Limb (tissue), 2 donors: ENCODE measurements around the gene UBE2Z.
"Not testable (repeated sequence)": the region's sequence is repeated elsewhere in the genome, so short reads cannot be mapped to it uniquely, and the experiment has no call there.

Experiments used
- DNase-seq, 2 donors: peaks; one replicate each; pipeline ENCODE4 v3.0.0-alpha.2; 2016; ENCODE audit errors: extremely low spot score in 2 of 2

UBE2Z gene

DNA sequence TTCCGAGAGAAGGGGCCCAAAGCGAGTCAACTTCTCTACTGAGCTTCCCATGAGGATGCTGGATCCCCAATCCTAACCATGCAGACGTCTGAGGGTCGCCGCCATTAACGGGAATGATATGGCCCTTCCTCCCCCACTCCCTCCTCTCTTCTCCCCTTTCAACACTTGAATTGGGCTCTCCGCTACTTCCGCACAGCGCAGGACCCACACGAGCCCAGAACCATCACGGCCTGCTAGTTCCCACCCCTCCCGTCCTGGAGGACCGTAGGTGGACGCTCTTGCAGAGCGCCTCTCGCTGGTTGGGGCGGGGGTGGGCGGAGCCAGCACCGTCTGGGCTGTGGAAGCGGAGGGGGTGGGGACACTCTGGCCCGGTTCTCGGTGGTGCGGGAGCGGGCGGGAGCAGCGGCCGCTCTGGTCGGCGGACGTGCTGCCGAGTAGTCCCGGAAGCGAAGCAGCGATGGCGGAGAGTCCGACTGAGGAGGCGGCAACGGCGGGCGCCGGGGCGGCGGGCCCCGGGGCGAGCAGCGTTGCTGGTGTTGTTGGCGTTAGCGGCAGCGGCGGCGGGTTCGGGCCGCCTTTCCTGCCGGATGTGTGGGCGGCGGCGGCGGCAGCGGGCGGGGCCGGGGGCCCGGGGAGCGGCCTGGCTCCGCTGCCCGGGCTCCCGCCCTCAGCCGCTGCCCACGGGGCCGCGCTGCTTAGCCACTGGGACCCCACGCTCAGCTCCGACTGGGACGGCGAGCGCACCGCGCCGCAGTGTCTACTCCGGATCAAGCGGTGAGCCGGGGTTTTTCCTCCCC, at the start of gene UBE2Z:
TSS of gene UBE2Z (plus strand) at position 361 of the 797 bp plus-strand sequence. CDS start at position 458, 97 bp downstream.
- peak; percentile 95 to 98 for DNase-seq

DNA sequence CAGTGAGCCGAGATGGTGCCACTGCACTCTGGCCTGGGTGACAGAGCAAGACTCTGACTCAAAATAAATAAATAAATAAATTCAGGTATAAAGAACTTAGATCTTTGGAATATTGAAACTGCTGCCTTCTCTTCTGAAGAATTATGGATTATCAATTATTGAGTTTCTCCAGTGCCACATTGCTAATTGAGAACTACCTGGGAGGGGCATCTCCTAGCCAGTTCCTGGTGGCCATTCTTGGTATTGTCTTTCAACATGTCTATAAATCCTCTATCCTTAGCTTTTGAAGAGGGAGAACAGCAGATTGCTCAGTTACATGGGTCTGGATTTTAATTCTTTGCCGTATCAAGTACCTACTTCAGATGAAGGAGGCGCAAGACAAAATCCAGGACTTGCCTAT, 48.2 kb upstream of the UBE2Z start:
- DNase-seq = no peak

DNA sequence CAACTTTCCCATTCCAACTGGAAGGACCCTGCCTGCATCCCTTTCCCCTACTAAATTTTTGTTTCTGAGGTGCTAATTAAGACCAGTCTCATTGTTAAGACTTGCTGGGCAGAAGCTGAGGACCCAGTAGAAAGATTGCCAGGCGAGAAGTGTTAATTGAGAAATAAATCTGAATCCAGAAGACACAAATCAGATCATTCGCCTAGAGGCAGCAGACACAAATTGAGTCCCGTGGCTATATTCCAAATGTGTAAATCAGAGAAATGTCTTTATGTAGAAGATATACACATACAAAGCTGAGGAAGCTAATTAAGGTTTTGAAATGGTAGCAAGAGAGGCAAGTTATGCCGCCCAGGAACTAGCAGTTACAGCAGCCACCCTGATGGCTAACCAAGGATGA, 47.8 kb upstream of the UBE2Z start:
- no peak for DNase-seq

DNA sequence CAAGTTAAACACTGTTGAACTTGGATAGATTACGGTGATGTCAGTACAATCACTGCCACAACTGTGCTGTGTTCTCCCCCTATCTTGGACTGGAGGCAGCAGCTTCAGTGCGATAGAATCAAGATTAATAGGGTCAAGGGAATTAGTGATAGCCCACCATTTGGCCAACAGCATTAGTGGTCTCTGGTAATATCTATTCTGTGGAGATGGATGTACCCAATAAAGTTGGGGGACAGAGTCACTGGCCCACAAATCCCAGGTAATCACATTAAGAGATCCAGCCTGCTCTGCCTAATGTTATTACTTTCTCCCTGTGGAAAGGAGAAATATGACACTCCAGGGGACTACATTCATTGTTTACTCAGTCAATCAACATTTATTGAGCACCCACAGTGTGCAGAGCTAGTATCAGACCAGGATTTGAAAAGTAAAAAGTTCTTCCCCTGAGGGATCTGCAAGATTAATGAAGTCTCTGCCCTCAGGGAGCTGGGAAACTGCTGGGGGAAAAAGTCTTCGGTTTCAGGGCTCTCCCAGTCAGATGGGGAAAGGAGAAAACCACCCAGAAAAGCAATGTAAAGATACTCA, 39.2 kb upstream of the UBE2Z start:
- no peak for DNase-seq

DNA sequence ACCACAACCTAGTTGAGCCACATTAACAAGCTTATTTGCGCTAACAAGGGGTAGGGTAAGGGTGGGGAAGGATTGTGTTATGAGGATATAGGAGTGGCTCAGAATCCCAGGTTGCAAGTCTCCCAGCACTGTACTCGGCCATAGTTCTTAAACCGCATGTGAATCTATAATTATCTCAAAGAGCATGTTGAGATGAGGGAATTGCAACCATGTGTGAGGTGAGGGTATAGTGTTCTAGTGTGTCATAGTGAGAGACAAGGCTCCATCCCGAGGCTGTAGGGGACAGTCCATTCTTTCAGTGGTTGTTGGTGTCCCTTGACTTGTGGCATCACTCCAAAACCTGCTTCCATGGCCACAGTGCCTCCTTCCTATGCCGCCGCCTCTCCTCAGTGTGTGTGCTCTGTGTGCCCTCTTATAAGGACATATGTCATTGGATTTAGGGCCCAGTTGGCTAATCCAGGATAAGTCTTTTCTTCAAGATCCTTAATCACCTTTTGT, 38.3 kb upstream of the UBE2Z start:
- DNase-seq = no peak

DNA sequence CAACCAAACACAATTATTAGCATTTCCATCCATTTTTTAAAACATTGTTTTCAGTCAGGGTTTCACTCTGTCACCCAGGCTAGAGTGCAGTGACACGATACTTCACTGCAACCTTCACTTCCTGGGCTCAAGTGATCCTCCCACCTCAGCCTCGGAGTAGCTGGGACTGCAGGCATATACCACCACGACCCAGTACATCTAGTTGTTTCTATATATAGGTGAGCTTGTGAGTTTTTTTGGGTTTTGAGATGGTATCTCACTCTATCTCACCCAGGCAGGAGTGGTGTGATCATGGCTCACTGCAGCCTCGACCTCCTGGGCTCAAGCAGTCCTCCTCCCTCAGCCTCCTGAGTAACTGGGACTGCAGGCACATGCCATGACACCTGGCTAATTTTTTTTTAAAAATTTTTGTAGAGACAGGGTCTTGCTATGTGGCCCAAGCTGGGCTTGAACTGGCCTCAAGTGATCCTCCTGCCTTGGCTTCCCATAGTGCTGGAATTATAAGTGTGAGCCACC, 37.1 kb upstream of the UBE2Z start:
- no peak for DNase-seq

DNA sequence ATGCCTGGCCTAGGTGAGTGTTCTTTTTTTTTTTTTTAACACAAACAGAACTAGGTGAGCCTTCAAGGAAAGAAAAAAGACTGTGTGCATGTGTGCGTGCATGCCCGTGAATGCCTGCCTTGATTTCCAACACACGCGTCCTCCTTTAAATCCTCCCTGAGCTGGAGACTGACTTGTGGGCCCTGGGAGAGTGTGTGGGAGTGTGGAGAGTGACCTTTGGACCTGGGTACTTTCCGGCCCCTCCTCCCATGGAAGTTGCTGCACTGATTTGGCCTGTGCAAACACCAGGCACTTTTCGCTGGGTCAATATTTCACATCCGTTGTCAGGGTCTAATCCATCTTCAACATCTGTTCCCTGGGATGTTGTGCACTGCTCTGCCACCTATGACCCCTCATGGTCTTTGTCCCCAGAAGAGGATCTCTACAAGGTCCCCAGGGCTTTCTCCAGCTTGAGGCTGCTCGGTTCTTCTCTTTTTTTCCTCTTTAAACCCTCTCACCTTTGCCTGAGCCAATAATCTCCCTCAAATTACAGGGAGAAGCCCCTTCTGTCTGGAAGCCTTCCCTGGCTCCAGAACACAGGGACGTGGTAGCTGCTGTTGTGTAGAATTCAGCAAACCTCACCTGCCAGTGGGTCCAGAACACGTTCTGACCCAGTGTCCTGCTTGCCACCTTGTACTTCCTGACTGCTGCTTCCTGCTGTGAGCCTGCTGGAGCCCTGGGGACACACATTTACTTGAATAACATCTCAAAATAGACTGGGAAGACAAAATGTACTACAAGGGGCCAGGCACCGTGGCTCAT, 36.5 kb upstream of the UBE2Z start:
- no peak for DNase-seq

DNA sequence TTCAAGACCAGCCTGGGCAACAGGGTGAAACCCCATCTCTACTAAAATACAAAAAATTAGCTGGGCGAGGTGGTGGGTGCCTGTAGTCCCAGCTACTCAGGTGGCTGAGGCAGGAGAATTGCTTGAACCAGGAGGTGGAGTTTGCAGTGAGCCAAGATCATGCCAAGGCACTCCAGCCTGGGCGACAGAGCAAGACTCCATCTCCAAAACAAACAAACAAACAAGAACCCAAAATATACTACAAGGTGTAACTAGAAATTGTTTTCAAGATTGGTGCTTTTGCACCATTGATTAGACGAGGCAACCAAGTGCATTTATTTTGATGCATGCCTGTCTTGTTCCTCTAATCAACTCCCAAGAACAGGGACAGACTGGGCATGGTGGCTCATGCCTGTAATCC, 35.8 kb upstream of the UBE2Z start:
- DNase-seq = not testable (repeated sequence)

DNA sequence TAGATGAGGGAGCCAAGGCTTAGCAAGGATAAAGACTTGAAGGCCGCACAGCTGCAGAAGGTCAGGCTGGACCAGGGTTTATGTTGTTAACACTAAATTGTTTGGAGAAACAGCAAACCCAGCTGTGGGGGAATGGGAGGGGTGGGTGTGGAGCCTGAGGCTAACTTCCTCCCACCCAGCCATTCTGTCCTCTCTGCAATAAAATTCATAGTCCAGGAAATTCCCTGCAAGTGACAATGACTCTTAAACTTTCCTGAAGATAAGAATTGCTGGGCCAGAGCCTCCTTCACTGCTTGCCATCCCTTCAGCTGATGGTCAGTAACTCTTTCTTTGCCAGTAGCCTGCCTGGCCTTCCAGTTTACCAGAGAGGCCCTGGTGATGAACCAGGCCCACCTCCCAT, 35.0 kb upstream of the UBE2Z start:
- no peak for DNase-seq

DNA sequence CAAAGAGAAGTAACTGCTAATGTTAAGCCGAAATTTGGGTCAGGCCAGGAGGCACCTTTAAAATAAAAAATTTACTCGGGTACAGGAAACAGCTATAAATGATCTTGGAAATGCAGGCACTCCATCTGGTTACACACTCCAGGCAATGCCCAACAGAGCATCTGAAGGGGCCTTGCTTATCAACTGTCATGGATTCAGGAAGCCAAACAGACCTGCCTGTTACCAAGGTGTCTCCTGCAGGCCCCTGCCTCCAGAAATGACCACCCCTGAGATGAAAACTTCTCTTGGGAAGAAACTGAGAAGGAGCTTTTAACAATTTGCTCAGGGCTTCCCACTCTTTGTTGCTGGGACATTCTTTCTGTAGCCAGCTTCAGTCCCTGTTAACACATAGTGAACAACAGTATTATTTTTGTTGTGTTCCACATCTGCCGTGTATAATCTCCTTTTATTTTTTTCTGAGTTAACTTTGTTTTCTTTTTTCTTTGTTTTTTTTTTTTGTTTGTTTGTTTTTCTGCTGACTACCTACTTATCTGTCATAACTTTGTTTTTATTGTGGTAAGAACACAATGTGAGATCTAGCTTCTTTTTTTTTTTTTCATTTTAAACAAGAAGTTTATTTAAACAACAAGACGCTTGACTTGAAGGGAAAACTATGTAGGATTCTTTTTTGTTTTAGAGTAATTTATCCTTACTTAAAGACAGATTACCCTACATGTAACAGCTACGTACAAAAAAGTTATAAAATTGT, 34.3 kb upstream of the UBE2Z start:
- no peak for DNase-seq

DNA sequence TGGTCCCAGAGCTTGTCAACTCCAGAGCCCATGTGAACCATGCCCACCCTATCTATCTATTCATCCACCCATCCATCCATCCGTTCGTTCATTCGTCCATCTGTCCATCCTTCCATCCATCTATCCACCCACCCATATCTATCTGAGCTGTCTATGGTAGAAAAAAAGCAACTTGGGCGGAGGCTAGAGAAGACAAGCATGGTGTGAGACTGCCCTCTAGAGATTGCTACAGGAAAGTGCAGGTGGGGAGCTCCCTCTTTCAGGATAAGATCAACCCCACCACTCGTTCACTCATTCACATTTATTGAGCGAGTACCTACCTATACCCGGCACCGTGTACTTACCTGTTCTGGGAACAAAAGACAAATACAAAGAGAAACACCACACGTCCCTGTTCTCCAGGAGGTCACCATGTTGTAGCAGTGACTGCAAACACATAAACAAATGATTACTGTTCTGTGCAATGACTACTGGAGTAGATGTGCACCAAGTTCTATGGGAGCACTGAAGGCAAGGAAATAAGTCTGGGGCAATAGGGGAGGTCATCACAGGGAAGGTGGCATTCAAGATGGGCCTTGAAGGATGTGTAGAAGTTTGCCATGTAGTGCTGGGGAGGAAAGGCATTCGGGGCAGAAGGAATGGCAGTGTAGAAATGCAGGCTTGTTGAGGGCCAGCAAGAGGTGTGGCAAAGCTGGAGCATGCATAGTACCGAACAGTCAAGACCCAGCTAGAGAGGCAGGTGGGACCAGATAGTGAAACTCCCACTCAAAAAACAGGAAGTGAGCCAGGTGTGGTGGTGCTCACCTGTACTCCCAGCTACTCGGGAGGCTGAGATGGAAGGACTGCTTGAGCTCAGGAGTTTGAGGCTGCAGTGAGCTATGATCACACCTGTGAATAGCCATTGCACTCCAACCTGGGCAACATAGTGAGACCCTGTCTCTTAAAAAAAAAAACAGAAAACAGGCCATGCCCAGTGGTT, 29.0 kb upstream of the UBE2Z start:
- peak; percentile 63 to 81 for DNase-seq

DNA sequence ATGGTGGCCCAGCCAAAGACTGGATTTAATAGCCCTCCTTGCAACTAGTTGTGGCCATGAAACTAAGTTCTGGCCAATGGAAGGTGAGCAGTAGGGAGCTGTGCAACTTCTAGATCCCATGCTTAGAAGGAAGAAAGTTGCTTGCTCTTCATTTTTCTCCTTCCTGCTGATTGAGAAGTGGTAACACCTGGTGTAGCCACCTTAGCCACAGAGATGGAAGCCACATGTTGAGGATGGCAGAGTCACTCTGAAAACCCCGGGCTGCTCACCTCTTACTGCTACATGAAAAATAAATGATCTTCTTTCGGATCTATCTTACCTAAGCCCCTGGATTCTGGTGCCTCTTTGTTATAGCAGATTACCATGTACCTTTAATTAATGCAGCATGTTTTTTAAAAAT, 25.9 kb upstream of the UBE2Z start:
- DNase-seq = no peak

DNA sequence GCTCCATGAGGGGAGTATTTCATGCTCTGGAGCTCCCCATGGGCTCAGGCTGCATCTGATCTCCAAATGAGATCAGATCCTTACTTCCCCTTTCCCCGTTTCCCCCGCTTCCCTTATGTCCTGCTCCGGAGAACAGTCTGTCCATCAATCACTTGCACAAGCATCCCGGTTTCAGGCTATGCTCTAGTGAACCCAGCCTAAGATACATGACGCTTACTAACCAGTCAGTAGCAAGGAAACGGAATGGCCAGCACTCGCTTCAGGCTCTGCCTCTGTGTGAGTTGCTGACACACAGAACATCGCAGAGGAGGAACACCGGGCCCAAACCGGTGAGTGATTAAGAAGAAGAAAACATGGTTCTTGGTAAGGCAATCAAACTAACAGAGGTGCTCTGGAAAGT, 25.0 kb upstream of the UBE2Z start:
- no peak for DNase-seq

DNA sequence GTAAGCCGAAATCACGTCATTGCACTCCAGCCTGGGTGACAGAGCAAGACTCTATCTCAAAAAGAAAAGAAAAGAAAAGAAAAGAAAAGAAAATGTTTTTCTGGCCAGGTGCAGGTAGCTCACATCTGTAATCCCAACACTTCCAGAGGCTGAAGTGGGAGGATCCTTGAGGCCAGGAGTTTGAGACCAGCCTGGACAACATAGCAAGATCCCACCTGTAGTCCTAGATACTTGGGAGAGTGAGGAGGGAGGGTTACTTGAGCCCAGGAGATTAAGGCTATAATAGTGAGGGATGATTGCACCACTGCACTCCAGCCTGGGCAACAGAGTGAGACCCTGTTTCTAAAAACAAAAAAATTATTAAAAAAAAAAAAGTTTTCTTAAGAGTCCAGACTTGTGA, 18.1 kb upstream of the UBE2Z start:
- DNase-seq = no peak

DNA sequence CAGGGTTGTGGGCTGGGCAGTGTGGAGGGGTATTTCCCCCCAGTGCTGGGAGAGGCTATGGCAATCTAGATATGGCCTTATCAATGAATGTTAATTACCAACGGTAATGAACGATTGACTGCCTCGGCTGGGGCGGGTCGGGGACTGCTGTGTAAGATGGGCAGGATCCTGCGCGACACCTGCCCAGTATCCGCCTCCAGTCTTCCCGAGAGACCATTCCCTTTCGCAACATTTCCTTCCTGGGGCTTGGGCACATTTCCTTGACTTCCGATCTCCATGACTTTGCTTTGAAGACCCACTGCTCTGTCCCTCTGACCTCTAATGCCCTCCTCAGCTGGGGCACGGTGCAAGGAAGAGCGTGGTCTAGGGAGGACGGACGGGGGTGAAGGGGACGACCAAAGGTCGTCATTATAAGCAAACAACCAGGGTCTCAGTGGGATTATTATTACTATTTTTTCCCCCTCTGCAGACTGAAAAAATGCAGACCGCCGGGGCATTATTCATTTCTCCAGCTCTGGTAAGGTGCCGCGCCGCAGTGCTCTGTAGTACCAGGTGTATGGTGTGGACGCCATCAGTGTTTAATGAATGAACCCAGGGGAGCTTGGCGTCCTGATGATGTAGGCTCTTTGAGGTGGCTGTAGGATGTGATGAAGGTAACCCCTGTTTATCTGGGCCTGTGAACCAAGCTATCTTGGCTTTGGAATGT, 15.1 kb upstream of the UBE2Z start:
- DNase-seq = no peak

DNA sequence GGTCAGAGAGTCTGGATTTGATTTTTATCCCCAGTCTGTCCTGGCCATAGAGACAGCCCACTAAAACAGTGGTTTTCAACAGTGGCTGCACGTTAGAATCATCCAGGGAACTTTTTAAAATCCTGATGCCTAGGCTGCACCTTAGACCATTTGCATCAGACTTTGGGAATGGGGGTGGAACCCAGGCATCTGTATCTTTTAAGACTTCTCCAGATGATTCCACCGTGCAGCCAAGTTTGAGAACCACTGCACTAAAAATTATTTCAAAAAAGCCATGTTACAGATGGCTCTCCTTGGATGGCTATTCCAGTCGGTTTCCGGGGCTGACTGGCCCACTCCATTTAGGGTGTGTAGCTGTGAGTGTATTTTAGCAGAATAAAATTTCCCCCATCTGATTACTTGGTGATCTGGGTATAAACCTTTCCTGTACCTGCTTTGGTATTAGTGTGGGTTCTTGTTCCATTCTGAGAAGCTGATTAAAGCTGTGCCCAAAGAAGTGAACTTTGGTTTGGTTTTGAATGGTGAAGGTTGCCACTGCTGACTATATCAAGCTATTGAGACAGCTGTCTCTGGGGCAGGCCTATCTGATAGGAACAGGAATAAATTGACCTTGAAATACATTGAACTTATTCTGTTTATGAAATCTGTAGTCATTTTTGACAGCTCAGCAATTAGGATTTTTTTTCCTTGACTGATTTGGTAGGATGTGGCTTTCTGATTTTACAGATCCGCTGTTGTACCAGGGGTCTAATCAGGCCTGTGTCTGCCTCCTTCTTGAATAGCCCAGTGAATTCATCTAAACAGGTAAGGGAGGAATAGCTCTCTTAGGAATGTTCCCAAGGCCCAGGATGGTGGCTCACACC, 14.3 kb upstream of the UBE2Z start:
- DNase-seq = no peak

DNA sequence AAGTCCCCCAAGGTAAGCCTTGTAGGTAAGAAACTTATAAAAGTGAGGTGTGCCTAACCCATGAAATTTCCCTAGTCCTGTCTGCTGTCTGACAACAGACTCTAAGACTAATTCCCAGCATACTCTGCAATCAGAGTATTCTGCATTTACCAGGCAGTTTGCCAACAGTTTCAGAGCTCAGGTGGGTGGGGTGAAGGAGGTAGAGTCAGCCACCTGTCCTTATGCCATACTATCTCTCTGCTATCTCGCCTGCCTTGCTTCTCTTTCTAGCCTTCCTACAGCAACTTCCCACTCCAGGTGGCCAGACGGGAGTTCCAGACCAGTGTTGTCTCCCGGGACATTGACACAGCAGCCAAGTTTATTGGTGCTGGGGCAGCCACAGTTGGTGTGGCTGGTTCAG, 13.3 kb upstream of the UBE2Z start:
- no peak for DNase-seq

DNA sequence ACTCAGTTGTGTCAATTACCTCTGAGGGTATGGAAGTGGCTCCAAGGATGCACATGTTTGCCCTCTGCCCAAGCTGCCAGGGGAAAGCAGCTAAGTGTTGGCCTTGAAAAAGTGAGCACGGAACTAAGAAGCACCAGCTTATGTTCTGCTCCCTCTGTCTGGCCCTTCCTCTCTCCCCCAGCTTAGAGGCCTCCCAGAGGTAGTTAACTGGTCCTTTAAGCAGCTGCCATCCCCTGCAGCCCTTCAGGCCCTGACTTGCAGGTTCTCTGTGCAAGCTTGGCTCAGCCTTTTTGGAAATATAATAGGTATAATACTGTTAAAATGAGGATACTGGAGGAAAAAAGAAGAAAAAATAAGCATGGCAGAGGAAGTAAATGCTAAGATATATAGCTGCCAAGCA, 7.0 kb upstream of the UBE2Z start:
- DNase-seq = no peak

DNA sequence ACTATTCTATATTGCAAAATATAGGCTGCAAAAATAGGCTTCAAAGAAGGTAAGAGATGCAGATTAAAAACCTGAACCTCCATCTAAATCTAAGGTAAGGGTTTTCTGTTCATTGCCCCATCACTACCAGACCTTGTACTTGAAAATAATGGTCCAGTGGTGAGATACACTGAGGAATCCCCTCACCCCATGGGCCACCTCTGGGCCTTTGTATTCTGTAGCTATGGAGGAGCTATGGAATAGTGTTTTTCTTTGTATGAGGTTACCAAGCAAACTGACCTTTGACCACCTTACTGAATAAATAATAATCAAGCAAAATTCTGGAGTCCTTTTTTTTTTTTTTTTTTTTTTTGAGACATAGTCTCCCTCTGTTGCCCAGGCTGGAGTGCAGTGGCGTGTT, 4.8 kb upstream of the UBE2Z start:
- DNase-seq = no peak
